ENCODE data around the gene PCNP. TPM values are rescaled to one million over a fixed set of nuclear protein-coding genes. Genes with fewer than 3 reads are reported as not detected.
A peak's percentile ranks its signal among the peaks of the same experiment; 100 is the strongest.

Gene PCNP
- total RNA-seq, 1 donor: 137 TPM

DNA sequence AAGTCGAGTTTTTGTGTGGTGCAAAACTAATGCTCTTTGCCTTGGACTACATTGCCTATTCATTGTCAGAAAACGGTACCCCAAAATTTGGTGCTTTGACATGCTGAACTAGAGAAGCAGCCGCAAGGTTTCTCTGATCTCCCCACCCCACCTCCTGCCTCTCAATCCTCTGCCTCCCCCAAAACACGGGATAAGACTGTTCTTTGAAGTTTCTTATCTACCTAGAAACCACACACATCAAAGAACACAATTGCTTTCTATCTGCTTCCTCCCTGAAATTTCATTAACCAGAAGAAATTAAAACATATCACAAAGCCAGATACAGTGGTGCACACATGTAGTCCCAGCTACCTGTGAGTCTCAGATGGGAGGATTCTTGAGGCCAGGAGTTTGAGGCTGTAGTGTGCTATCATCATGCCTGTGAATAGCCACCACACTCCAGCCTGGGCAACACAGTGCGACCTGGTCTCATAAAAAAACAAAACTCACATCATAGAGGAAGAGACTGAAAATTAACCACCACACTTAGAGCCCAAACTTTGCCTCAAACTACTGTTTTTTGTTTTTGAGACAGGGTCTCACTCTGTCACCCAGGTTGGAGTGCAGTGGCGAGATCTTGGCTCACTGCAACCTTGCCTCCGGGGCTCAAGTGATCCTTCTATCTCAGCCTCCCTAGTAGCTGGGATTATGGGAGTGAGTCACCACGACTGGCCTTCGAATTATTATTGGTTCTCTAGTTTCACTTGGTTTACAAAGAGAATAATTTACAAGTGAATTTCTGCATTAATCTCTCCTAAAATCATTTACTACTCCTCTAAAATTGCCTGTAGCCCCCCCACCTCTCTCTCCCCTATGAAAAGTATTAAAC, 2.7 kb upstream of the PCNP start:
- no peak overlapping the region for H3K4me3 ChIP-seq (ENCODE audit: low read depth, low read length)
- TF ChIP-seq, protein P1, sequence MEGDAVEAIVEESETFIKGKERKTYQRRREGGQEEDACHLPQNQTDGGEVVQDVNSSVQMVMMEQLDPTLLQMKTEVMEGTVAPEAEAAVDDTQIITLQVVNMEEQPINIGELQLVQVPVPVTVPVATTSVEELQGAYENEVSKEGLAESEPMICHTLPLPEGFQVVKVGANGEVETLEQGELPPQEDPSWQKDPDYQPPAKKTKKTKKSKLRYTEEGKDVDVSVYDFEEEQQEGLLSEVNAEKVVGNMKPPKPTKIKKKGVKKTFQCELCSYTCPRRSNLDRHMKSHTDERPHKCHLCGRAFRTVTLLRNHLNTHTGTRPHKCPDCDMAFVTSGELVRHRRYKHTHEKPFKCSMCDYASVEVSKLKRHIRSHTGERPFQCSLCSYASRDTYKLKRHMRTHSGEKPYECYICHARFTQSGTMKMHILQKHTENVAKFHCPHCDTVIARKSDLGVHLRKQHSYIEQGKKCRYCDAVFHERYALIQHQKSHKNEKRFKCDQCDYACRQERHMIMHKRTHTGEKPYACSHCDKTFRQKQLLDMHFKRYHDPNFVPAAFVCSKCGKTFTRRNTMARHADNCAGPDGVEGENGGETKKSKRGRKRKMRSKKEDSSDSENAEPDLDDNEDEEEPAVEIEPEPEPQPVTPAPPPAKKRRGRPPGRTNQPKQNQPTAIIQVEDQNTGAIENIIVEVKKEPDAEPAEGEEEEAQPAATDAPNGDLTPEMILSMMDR (IDR thresholded peaks at IDR 0.05; ENCODE audit: insufficient read depth, low read length): no peak
- no peak for DNase-seq (ENCODE audit: low read depth)

DNA sequence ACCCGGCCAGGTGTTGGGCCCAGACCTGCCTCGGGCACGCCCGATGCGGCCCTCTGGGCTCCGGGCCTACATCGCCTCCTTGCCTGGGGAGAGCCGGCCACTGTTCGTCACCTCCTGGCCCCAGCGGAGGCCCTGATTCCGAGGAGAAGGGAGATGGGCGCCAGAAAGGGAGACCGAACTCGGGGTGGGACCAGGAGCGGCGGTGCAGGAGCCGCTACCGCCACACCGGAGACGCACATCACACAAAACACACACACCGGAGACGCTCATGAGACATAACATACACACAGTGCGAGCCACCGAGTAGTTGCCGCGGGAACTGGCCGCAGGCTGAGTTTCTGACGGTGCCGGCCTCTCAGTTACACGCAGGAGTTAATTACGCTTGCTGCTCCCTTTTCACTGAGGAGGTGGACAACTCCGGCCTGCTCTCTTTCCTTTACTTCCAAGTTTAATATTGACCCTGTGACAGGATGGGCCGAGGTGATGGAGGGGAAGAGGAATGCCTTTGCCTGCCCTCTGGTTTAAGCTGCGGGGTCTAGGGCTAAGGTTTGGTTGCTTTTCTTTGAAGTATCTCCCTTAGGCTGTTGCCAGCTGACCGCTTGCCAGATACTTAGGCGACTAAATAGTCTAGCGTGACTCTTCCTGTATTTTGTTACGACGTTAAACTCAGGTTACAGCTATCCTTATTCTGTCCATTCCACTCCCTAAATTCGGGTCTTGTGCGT, 570 bp downstream of the PCNP start:
- DNase-seq (ENCODE audit: low read depth): peak; percentile 55
- TF ChIP-seq, protein P1 (IDR thresholded peaks at IDR 0.05; ENCODE audit: insufficient read depth, low read length): no peak
- peak overlapping the region; percentile 95 for H3K4me3 ChIP-seq (ENCODE audit: low read depth, low read length)

DNA sequence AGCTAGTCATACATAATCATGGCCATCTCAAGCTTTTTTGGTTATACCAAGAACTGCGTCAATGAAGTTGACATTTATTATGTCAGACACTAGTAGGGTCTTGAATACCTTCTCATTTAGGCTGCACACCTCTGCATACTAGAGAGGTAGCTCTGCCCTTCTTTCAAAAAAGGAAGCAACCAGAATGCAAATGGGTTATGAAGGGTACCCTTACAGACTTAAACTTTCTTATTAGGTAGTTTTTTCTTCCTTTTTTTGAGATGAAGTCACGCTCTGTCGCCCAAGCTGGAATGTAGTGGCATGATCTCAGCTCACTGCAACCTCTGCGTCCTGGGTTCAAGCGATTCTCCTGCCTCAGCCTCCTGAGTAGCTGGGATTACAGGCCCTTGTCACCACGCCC, 3.3 kb downstream of the PCNP start:
- TF ChIP-seq, protein P1 (IDR thresholded peaks at IDR 0.05; ENCODE audit: insufficient read depth, low read length): no peak
- no peak for DNase-seq (ENCODE audit: low read depth)
- H3K4me3 ChIP-seq (ENCODE audit: low read depth, low read length): no peak overlapping the region

DNA sequence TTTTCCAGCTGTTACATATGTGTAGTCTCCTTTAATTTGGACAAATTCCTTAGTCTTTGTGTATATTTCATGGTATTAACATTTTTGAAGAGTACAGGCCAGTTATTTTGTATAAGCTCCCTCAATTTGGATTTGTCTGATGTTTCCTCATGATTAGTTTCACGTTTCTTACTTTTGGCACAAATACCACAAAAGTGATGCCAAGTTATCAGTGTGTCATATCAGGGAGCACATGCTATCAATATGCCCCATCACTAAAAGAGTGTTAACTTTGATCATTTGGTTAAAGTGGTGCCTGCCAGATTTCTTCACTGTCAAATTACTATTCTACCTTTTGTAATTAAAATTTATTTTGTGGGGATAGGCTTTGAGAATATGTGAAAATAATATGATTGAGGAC, 14.6 kb downstream of the PCNP start:
- DNase-seq (ENCODE audit: low read depth): no peak
- TF ChIP-seq, protein P1 (IDR thresholded peaks at IDR 0.05; ENCODE audit: insufficient read depth, low read length): no peak
- no peak overlapping the region for H3K4me3 ChIP-seq (ENCODE audit: low read depth, low read length)

DNA sequence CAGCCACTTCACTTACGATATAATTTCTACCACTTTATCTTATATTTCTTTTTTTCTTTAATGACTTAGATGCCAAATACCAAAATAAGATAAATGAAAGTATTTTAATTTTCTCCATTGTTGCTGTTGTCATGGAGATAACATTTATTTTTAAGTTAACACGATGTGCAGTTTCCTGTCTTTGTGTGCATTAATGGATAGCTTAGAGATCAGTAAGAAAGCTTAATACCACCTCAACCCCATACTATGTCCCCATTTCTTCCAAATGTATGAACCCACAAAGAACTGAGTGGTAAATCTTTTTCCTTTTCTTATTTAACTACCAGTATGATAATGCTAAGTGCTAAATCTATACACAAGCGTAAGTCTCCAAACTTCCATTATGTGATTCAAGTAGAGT, 17.1 kb downstream of the PCNP start:
- no peak for DNase-seq (ENCODE audit: low read depth)
- H3K4me3 ChIP-seq (ENCODE audit: low read depth, low read length): no peak overlapping the region
- TF ChIP-seq, protein P1 (IDR thresholded peaks at IDR 0.05; ENCODE audit: insufficient read depth, low read length): no peak

DNA sequence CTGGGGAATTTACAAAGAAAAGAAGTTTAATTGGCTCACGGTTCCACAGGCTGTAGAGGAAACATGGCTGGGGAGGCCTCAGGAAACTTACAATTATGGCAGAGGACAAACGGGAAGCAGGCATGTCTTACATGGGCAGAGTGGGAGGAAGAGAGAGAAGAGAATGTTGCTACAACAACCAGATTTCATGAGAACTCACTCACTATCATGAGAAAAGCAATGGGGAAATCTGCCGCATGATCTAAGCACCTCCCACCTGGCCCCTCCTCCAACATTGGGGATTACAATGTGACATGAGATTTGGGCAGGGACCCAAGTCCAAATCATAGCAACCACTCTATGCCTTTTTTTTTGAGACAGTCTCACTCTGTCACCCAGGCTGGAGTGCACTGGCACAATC, 28.8 kb downstream of the PCNP start:
- TF ChIP-seq, protein P1 (IDR thresholded peaks at IDR 0.05; ENCODE audit: insufficient read depth, low read length): no peak
- no peak overlapping the region for H3K4me3 ChIP-seq (ENCODE audit: low read depth, low read length)
- no peak for DNase-seq (ENCODE audit: low read depth)

Data from fibroblast of the aortic adventitia (primary cell).